Erythroblast (primary cell): ENCODE data around the gene ERVFRD-1.

Experiments used
- GATA1 ChIP-seq: IDR thresholded peaks from 2 replicates; pipeline ENCODE4 v1.6.1; 2011; ENCODE audit warnings: low read depth, mild to moderate bottlenecking, control low read depth, low read length, moderate library complexity
- POLR2A ChIP-seq: IDR thresholded peaks from 2 replicates; pipeline ENCODE4 v1.6.1; 2011; ENCODE audit warnings: mild to moderate bottlenecking, low read length

DNA sequence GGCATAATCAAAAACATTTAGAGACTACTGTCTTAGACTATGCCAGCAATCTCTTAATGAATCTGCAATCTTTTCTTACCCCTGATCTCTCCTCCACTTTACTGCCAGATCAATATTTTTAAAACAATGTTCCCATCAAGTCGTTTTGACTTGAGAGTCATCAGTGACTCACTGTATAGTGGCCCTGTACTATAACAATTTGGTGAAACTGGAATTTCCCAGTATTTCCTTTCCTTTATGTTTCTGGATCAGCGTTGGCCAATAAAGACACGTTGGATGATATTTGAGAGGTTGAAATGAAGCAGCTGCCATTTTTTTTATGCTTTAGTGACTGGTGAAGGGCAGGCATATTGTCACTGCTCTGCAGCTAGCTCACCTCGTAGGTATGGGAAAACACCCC, 28.0 kb downstream of the ERVFRD-1 start:
- TF ChIP-seq POLR2A: no peak
- no peak for TF ChIP-seq GATA1
